ENCODE data around the gene ZNF423.

The ZNF423 gene

DNA sequence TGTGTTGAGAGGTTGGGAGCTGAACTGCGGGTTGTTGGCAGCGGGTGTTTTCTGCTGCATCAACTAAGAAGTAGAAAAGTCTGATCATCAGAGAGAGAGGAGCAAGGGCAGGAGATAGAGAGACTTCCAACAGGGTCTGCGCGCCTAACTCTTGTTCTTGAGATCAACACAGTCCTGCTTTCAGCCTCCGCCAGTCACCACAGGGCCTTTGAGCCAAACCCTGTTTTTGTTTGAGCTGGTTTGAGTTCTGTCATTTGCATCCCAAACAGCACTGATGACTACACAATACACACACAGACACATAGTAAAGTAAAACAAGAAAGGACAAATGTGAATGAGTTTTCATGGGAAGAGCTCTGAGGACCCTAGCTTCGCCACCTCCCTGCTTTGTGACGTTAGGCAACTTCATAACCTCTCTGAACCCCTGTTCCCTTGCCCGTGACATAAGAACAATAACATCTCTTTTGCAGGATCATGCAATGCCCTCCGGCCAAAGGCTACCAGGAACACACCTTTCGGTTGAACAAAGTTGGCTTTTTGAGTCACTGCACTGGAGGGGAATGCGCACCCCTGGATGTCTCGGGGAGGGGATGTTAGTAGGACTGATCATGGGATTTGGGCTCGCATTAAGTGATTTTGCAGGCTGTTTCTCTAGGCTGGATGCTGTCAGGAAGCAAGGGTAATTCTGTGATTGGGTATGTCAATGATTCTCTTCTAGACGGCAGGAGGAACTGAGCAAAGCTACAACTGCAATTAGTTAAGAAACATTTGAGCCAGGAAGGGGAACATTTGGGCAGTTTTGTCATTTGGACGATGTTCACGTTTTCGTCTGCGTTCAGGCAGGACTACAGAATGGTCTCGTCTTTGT is 390.0 kb downstream of the ZNF423 start:
- DNase-seq, result no peak

DNA sequence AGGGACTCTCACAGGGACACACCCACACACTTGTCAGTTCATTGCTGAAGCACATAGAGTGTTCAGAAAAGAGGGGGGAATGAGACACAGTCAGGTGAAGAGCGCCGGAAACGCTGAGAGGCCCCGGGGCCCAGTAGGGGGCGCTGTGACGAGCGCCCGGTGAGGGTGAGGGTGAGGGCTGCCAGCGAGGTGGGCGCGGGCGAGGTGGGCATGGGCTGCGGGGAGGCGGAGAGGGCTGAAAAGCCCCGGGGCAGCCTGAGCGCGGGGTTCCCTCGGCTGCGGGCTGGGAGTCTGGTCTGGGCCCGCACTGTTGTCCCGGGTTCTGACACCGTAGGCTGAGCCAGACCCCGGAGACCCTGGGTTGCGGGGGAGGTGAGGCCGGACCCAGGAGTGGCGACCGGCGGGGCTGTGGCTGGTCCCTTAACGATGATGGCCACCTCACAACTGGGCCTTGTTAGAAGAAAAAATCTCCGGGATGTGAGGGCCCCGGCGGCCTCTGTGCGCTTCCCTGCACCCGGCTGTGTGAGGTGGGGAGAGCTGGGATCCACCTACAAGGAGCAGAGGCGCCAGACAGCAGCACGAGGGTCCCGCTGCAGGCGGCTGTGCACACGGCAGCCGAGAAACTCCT is 390.9 kb downstream of the ZNF423 start:
- no peak for DNase-seq

GRCh38 chr16:49464093-49464492 is 391.8 kb downstream of the ZNF423 start:
- no peak for DNase-seq

DNA sequence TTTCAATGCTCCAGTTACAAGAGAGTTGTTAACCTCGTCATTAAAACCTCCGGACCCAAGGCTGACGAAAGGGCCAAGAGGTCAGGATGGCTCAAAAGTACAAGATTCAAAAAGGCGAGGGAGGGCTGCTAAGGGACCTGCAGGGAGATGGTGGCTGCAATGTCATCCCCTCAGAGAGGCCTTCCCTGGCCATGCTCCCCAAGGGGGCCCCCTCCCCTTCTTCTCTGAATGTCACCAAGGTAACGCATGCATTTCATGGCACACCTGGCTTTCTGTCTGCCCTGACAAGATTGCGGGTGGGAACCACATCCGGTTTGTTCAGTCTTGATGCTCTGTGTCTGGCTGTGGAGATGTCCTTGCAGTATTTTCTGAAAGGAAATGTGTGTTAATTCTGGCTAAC is 392.4 kb downstream of the ZNF423 start:
- DNase-seq, result peak; percentile 75 to 85

GRCh38 chr16:49462989-49463371 is 392.9 kb downstream of the ZNF423 start:
- no peak for DNase-seq

GRCh38 chr16:49462362-49462988 is 393.4 kb downstream of the ZNF423 start:
- DNase-seq, result no peak

DNA sequence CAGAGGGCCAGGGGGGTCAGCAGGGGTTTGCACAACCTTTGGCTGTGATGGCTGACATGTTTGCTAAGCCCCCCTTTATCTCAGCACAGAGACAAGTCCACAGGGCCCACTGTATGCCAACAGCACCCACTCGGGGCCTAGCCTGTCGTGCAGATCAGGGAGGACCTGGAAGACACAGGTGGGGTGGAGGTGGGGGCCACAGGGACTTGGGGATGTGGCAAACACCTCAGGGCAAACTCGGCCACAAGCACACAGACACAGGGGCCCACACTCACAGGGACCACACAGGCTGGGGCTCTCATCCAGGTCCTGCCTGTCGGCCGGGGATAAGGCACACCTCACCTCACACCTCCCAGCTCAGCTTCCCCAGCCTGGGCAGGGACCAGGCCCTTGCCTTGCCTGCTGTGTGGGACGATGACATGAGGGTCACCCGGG is 394.4 kb downstream of the ZNF423 start:
- DNase-seq, result no peak

DNA sequence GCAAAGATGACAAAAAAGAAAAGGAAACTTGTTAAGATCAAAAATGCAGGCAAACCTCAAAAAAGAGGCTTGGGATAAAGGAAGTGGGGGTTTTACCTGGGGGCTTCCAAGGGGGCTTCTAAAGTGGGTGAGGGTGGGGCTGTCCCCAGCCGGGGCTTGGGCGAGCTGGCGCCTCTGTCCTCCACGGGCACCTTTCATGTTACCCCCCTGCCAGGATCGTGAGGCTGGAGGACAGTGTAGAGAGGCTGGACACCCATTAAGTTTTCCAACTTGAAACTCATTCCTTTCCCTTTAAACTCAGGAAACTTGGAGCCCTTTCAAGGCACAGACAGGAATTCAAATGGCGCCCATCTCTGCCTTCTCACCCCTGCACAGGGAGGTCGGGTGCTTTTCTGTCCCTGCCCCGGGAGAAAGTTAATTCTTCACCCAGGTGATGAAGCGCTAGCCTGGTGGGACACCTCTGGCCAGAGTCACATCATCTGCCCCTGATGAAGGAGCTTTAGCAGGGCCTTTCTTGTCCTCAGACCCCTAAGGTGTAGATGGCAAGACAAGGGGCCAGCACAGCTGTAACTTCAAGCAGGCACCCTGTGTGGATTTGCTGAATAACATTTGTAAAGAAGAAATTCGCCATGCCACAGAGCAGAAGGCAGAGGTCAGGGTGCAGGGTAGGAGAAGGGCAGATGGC is 395.0 kb downstream of the ZNF423 start:
- DNase-seq, result no peak

GRCh38 chr16:49459953-49460735 is 395.8 kb downstream of the ZNF423 start:
- DNase-seq, result no peak

- no peak for DNase-seq
These were observed 397.1 kb downstream of the ZNF423 start for GRCh38 chr16:49458656-49459445.

DNA sequence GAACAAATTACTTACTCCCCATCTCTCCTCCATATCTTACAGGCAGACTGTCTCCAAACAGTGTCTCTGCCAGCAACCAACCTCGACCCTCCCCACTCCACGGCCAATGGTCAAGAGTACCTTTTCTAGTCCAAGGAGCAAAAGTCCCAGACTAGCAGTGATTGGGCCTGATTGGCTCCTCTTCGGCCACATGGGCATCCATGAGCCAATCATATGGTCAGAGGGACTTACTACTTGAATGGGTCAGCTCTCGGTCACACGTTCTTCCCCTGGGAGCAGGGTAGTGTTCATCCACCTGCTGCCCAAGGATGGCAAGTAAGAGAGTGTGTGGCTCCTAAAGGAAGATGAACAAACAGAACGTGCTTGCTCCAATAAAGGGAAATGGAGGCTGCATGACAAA is 397.7 kb downstream of the ZNF423 start:
- no peak for DNase-seq

GRCh38 chr16:49457196-49457595 is 398.7 kb downstream of the ZNF423 start:
- DNase-seq, result no peak

- DNase-seq, result no peak
These were observed 399.1 kb downstream of the ZNF423 start for GRCh38 chr16:49456763-49457162.

DNA sequence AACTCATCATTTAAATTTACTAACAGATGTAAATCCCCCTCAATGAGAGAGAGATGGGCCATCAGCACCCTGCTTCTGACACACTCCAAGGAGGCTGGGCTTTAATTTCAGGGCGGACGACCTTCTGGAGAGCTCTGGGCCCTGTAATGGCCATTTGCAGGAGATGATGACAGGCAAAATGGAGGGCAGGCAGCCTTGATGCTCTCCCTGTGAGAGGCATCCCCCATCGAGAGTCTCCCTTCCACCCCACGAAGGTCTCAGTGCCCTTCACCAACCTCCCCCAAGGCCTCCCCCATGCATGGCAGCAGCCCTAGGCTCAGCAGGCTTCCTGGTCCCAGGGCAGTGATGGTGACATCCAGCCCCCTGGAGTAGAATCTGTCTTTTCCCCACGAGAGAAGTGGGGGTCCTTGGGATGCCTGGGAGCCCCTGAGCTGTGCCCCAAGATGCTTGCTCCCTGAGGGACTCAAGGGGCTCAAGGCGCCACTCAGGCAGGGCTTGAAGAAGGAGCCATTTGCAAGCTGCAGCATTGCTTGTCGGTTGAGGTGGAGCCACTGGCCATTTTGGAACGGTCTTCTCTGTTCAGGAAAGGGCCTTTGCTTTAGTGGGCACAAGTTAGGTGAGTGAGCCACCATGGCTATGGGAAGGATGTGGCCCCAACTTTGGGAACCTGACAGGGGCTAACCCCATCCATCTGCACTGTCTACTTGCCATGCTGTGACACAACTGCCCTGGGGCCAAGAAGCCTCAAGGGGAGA is 399.7 kb downstream of the ZNF423 start:
- no peak for DNase-seq

- no peak for DNase-seq
These were observed 400.5 kb downstream of the ZNF423 start for GRCh38 chr16:49455181-49455990.

GRCh38 chr16:49454426-49455180 is 401.3 kb downstream of the ZNF423 start:
- DNase-seq, result no peak

GRCh38 chr16:49453983-49454382 is 401.9 kb downstream of the ZNF423 start:
- DNase-seq, result no peak

- no peak for DNase-seq
These were observed 402.9 kb downstream of the ZNF423 start for GRCh38 chr16:49453021-49453420.

DNA sequence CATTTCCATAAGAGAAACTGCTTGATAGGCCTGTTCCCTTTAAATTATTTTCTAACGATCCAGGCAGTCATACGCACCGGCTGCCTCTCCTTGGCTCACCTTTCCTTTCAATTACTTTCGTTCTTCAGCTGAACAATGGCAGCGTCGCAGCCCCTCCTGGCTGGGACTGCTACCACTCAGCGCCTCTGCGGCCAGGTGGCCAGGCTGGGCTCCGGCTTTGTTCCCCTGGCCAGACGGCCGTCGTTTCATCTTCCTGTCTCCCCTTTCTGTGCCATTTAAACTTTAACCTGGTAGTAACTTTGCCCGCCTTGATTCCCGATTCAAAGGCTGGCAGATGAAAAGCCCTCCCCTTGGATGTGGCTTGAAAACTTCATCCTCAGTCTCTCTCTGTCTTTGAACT is 403.3 kb downstream of the ZNF423 start:
- DNase-seq, result no peak
